ENCODE results near the gene ERMP1. TPM values are rescaled to one million over a fixed set of nuclear protein-coding genes. Genes with fewer than 3 reads are reported as not detected.
"Not testable (repeated sequence)": the region's sequence is repeated elsewhere in the genome, so short reads cannot be mapped to it uniquely, and the experiment has no call there.

The ERMP1 gene, protein sequence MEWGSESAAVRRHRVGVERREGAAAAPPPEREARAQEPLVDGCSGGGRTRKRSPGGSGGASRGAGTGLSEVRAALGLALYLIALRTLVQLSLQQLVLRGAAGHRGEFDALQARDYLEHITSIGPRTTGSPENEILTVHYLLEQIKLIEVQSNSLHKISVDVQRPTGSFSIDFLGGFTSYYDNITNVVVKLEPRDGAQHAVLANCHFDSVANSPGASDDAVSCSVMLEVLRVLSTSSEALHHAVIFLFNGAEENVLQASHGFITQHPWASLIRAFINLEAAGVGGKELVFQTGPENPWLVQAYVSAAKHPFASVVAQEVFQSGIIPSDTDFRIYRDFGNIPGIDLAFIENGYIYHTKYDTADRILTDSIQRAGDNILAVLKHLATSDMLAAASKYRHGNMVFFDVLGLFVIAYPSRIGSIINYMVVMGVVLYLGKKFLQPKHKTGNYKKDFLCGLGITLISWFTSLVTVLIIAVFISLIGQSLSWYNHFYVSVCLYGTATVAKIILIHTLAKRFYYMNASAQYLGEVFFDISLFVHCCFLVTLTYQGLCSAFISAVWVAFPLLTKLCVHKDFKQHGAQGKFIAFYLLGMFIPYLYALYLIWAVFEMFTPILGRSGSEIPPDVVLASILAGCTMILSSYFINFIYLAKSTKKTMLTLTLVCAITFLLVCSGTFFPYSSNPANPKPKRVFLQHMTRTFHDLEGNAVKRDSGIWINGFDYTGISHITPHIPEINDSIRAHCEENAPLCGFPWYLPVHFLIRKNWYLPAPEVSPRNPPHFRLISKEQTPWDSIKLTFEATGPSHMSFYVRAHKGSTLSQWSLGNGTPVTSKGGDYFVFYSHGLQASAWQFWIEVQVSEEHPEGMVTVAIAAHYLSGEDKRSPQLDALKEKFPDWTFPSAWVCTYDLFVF
- polyA plus RNA-seq (2012; ENCODE audit: insufficient read depth, insufficient read length): 5.8 TPM

DNA sequence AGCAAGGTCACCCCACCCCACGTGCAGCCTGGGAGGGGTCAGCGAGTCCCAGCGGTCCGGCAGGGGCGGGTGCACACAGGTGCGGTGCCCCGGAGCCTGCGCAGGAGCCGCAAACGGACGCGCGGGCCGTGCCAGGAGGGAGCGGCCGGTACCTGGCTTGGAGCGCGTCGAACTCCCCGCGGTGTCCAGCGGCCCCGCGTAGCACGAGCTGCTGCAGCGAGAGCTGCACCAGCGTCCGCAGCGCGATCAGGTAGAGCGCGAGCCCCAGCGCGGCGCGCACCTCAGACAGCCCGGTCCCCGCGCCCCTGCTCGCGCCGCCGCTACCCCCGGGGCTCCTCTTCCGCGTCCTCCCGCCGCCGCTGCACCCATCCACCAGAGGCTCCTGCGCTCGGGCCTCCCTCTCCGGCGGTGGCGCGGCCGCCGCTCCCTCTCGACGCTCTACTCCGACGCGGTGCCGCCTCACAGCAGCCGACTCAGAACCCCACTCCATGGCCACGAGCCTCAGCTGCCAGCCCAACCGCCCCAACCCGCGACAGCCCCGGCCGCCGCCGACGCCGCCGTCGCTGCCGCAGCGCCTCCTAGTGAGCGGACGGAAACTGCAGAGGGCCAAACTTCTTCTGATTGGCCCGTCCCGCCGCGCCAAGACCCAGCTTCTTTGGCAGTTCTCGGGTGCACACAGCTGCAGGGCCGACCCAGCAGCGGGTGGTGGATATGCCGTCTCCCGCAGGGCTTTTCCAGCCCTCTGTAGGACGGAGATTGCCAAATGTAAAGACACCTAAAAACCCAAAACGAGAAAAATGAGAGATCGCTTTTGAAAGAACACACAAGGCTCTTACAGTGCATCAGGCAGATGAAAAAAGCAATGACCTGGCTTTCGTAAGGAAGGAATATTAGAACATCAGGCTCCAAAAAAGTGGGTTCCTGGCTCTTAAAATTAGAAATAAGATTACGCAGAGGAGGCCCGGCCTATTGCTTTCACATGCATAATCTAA is at the start of gene ERMP1:
Gene ERMP1 (minus strand): TSS at position 580 of the 992 bp plus-strand sequence. CDS start 90 bp downstream, at position 490.
- H3K4me3 ChIP-seq (ENCODE audit: low read length): peak within 1 kb of the TSS; percentile 58
- DNase-seq (ENCODE audit: low read depth, low spot score): peak; percentile 69

DNA sequence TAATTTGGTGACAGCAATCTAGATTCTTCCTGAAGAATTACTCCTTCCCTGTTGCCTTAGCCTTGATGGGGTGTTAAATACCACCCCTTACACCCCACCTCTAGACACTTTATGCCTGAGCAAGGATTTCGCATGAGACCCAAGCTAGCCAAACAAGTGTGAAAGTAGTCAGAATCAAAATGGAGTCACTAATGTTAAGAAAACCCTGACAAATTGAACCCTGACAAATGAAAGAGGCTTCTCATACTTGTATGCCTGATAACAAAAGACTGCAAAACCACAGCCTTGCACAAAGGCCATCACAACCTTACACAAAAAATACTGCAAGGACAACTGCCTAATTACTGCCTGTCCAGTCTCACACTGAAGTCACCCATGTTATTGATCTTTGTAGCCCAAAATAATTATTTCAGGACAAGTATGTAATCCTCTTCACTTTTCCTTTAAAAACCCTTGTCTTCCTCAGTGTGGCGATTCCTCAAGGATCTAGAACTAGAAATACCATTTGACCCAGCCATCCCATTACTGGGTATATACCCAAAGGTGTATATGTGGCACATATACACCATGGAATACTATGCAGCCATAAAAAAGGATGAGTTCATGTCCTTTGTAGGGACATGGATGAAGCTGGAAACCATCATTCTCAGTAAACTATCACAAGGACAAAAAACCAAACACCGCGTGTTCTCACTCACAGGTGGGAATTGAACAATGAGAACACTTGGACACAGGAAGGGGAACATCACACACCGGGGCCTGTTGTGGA is 49.5 kb upstream of the ERMP1 start:
- DNase-seq (ENCODE audit: low read depth, low spot score); H3K4me3 ChIP-seq (ENCODE audit: low read length): not testable (repeated sequence)

DNA sequence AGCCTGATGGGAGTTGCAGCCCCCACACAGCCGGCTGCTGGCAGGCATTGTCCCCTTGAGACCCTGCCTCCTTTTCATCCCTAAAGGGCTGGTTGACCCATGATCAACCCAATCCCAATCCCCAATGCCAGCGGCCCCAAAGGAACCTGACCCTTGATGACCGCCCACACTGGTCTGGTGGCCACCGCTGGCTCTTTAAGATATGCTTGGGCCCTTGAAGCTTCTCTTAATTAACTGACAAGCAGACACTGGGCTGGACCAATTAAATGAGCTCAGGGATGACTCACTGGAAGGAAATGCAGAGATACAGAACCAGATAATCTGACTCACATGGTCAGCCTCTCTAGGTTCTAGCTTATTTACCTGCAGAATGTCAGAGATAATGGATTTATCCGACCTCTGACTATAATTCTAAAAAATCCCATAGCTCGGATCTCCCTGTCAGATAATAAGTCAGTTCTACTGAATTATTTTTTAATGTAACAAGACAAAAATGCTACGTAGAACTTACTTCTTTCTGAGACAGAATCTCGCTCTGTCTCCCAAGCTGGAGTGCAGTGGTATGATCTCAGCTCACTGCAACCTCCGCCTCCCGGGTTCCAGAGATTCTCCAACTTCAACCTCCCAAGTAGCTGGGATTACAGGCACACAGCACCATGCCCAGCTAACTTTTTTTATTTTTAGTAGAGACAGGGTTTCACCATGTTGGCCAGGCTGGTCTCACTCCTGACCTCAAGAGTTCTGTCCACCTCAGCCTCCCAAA is 46.7 kb upstream of the ERMP1 start:
- H3K4me3 ChIP-seq (ENCODE audit: low read length): no peak overlapping the region
- no peak for DNase-seq (ENCODE audit: low read depth, low spot score)

DNA sequence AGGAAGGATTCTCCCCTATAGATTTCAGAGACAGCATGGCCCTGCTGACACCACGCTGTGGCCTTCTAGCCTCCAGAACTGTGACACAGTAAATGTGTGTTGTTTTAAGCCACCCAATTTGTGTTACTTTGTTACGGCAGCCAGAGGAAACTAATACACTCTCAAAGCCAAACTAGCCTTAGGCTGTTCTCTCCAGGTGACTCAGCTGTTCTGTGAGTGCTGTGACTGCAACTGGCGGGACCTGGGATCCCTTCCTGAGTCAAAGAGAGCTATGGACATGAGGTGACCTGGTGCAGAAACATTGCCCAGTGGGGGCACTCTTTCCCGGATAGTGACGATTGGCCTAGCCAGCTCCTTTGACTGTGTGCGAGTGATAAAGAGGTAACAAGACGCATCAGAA is 43.8 kb upstream of the ERMP1 start:
- no peak for DNase-seq (ENCODE audit: low read depth, low spot score)
- H3K4me3 ChIP-seq (ENCODE audit: low read length): no peak overlapping the region

DNA sequence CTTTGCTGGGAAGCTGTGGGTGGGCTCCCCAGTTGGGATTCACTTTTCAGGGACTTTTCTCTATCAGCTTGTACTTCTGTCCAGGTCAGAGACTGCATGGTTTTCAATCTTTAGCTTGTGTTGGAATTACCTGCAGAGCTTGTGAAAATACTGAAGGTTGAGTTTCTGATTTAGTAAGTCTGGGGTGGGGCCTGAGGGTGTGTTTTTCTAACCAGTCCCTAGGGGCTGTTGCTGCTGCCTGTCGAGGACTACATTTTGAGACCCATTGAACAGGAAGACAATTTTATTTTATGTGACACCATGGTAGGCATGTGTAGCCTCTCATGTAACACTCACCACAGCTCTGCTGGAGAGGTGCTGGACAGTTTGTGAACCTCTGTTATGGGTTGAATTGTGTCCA is 43.1 kb upstream of the ERMP1 start:
- H3K4me3 ChIP-seq (ENCODE audit: low read length): no peak overlapping the region
- no peak for DNase-seq (ENCODE audit: low read depth, low spot score)

DNA sequence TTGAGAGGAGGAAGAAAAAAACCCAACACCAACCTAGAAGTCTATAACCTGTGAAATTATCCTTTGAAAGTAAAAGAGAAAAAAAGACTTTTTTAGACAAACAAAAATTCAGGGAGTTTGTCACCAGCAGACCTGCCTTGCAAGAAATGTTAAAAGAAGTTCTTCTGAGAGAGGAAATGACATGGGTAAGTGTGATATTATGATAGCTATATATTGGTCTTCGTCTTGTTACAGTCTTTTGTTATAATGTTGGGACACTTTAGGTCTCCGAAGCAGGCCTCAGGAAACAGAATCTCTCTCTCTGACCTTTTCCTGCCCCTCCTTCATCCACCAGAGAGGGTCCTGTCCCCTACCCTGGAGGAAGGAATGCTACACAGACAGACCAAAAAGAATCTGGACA is 41.1 kb upstream of the ERMP1 start:
- no peak for DNase-seq (ENCODE audit: low read depth, low spot score)
- H3K4me3 ChIP-seq (ENCODE audit: low read length): no peak overlapping the region

DNA sequence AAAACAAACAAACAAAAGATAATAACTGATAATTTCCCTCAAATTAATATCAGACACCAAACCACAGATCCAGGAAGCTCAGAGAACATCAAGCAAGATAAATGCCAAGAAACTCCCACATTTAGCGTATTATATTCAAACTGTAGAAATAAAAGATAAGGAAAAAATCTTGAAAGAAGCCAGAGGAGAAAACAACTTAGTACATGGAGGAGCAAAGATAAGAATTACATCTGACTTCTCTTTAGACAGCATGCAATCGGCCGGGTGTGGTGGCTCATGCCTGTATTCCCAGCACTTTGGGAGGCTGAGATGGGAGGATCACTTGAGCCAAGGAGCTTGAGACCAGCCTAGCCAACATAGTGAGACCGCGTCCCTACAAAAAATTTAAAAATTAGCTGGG is 40.5 kb upstream of the ERMP1 start:
- no peak for DNase-seq (ENCODE audit: low read depth, low spot score)
- H3K4me3 ChIP-seq (ENCODE audit: low read length): no peak overlapping the region

DNA sequence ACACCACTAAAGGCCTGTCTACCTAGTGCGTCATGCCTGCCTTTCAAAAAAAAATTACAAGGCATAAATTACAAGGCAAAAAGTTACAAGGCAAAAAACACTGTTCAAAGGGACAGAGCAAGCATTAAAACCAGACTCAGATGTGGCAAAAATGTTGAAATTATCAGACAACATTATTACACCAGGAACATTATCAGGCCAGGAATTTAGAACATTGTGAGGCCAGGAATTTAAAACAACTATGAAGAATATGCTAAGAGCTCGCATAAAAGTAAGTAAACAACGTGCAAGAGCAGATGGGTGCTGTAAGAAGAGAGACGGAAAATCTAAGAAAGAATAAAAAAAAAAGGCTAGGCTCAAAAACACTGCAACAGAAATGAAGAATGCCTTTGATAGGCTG is 39.6 kb upstream of the ERMP1 start:
- DNase-seq (ENCODE audit: low read depth, low spot score): no peak
- no peak overlapping the region for H3K4me3 ChIP-seq (ENCODE audit: low read length)

DNA sequence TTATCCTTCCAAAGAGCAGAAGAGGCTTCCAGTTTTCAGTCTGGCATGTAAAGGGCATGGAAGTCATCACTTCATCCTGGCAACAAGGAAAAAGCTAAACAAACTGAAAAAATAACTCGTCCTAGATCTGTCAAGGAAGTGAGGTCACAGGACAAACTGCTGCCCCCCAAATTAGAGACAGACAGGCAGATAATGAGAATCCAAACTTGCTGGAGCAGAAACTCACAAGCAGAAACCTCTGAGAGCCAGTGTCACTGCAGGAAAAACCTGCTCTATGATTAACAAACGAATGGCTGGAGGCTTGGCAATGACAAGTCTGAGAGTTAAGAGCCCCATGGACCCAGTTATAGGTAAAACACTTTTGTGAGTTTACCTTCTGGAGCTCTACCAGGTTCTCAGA is 38.9 kb upstream of the ERMP1 start:
- DNase-seq (ENCODE audit: low read depth, low spot score): no peak
- no peak overlapping the region for H3K4me3 ChIP-seq (ENCODE audit: low read length)

DNA sequence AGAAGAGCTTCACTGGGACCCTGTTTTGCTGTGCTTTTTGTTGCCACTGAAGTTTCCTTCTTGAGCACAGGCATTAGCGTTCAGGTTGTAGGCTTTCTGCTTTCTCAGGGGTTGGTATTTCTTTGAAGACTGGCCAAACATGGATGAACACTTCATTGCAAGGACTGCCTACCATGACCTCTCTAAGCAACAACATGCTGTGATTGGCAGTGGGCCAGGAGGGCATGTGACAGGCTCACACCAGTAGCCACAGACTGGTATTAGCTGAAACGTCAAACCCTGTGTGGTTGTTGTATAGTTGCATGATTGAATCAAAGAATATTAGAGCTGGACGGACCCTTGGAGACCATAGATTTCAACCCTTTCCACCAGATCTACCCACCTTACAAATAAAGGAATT is 37.8 kb upstream of the ERMP1 start:
- H3K4me3 ChIP-seq (ENCODE audit: low read length): no peak overlapping the region
- DNase-seq (ENCODE audit: low read depth, low spot score): no peak

DNA sequence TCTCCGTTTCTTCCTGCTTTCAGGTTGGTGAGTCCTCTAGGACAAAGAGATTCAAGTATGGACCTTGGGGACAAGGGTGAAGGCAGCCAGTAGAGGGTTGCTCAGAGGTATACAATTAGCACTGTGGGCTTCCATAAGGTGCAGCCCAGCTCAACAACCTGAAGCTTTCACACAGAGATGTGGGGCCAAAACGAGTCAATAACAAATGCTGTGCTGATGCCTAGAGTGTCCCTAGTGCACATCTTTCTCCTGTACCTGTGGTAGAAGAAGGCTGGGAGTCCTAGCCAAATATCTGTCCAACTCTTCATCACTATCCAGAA is 37.1 kb upstream of the ERMP1 start:
- no peak overlapping the region for H3K4me3 ChIP-seq (ENCODE audit: low read length)
- DNase-seq (ENCODE audit: low read depth, low spot score): no peak

DNA sequence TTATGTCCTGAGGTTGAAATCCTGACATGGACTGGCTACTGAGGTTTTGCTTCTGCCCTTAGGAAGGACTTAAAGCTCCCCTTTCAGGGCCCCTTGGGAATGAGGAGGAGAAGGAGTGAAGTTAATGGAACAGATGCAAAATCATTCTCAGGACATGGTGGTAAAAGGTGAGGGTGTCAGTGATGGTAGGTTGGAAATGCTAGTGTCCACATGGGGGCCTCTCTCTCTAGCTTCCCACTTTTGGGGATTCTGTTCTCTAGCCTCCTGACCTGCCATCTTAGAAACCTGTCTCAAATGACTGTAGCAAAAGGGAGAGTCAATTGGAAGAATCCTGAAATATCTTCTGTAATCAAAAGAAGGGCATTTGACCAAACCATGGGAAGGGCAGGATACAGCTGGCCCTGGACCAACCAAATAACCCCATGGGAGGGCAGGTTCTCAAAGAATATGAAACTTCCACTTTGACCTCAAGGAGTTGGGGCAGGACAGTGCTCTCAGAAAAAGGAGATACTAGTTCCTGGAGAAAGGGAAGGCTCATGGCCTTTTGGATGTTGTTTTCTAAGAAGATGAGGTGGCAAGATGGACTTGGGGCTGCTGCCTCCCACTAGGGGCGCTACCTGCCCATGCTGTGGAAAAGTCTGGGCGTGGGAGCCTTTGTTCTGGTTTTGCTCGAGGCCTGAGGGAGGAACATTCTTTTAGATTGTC is 36.5 kb upstream of the ERMP1 start:
- peak; percentile 23 for DNase-seq (ENCODE audit: low read depth, low spot score)
- H3K4me3 ChIP-seq (ENCODE audit: low read length): no peak overlapping the region

DNA sequence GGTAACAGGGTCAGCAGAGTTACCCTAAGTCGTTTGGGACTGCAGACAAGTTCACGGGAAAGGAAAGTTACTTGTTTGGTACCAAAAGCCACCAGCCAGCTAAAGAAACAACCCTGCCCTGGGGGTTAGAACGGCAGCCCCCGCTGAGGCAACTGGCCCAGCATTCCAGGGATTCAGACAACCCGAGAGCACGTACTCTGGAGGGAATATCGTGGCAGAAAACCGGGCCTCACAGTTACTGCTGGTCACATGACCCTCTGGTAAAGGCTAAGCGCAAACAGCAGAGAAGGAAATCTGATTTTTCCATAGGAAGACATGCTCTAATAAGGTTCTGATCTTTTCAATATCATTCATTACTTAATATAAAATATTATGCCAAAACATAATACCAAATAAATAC is 35.3 kb upstream of the ERMP1 start:
- no peak for DNase-seq (ENCODE audit: low read depth, low spot score)
- H3K4me3 ChIP-seq (ENCODE audit: low read length): no peak overlapping the region

DNA sequence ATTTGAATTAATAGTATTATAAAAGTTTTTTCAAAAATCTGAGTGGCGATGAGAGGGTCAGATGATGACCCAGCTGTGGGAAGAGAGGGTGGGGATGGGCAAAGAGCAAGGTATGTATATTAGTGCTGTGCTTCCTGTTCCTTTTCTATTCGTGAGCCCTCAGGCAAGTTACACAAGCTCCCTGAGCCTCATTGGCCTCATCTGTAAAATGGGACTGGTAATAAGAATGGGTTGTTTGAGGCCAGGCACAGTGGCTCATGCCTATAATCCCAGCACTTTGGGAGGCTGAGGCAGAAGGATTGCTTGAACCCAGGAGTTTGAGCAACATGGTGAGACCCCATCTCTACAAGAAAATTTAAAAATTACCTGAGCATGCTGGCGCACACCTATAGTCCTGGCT is 33.8 kb upstream of the ERMP1 start:
- H3K4me3 ChIP-seq (ENCODE audit: low read length): no peak overlapping the region
- DNase-seq (ENCODE audit: low read depth, low spot score): no peak

DNA sequence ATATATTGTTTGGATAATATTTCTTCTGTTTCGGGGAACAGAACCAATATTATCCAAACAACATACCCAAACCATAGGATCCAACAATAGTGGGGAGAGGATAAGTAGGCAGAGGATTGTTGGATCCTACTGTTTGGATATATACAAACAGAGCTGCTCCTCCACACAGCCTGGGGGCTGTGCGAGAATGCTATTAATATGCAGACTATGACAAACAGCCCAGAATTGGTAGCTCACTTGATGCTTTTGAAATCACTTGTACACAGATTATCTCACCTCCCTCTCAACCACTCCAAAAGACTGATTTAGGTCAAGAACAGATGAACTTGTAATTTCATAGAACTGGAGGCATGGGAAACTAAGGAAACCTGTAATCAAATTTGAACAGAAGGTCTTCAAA is 33.4 kb upstream of the ERMP1 start:
- no peak overlapping the region for H3K4me3 ChIP-seq (ENCODE audit: low read length)
- no peak for DNase-seq (ENCODE audit: low read depth, low spot score)

DNA sequence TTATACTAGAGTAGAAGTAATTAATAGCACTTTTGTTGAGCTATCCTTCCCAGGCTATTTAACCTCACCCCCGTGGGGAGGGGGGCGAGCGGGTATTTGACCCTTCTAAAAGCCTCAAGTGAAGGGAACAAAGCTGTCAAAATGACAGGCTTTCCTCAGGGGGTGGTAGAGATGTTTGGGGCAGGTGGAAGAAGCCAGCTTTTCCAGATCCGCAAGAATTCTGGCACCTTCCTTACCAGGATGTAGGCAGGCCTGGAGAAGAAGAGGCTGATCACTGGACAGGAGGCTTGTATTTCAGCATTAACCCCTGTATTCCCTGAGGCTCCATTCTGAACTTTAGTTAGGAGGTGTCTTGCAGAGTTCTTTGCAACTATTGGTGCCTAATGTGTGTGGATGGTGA is 31.5 kb upstream of the ERMP1 start:
- no peak for DNase-seq (ENCODE audit: low read depth, low spot score)

DNA sequence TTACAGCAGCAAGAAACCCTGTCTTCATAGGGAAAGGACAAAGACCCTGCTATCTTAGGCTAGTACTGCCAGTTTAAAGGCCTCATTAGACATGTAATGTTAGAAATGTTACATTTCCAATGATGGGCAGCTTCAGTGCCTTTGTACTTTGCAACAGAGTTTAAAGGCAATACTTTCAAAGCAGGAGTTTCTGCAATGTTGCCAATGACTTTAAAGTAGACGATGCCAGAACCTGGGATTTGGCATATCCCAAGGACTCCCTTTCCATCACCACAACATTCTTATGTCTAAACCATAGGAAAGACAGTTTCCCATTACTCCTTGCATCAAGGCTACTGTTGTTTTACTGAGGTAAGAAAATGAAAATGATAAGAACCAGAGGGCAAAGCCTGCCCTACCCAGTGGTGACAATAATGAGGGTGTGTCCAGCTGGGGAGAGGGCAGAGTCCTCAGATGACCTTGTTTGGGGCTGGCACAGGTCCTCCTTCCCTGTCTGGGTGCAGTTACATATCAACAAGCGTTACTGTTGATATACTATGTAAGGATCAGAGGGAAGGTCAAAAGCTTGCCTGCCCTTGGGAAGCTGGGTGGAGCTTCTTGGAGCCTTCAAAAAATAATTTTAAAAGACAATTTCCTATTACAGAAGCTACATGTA is 30.3 kb upstream of the ERMP1 start:
- H3K4me3 ChIP-seq (ENCODE audit: low read length): no peak overlapping the region
- DNase-seq (ENCODE audit: low read depth, low spot score): no peak

More for the DNA sequence above, 31.5 kb upstream of the ERMP1 start:
- no peak overlapping the region for H3K4me3 ChIP-seq (ENCODE audit: low read length)
